ENCODE data around the gene TTL. TPM values are rescaled to one million over a fixed set of nuclear protein-coding genes. Genes with fewer than 3 reads are reported as not detected.
"Not testable (repeated sequence)": the region's sequence is repeated elsewhere in the genome, so short reads cannot be mapped to it uniquely, and the experiment has no call there.

Gene TTL
- 10 to 100 TPM; 21.0 to 37.0 TPM for total RNA-seq

DNA sequence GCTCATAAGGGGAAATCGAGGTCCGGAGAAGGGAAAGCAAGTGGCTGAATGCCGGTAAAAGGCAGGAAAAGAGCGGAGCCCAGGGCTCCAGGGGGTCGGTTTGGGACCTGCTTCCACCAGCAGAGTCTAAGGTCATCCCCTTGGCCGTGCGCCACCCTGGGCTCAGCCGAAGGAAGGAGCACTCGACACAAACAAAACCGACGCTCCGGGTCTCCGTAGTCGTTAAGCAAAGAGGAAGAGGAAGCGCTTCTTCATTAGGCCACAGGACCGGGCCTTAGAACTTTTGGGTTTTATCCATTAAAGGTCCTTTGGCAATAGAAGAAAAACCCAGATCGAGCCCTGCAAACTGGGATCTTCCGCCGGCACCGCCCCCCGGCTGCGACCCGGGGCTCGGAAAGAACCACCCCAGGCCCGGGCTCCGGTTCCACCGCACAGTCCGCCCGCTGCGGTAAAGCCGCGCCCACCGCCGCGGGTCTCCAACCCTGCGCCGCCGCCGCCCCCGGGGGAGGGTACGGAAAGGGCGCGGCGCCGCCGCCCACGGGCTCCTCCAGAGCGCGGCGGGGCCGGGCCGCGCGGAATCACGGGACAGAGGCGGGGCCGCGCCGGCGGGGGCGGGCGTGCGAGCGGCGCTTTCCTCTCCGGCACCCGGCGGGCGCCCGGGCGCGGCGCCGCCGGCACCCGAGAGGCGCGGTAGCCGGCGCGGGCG is at the start of gene TTL:
TTL (plus strand) TSS at position 629 of the 706 bp plus-strand sequence. CDS start 189 bp downstream, outside the sequence.
- Mint-ChIP-seq H3K9me3 (no peaks in the 10 kb centered on the region), H3K36me3 (no peaks in the 10 kb centered on the region), H3K27me3 (no peaks in the 10 kb centered on the region), H3K27ac (peak within 1 kb of the TSS; percentile 75 to 89), H3K4me3 (peak within 1 kb of the TSS; percentile 94), H3K4me1 (ENCODE audit: low read depth in 2 of 2) (peaks cover 27 to 35% of the 10 kb centered on the region in 2 donors)
- peak; percentile 94 for ATAC-seq
- peak; percentile 85 for DNase-seq (ENCODE audit: low spot score)

- H3K4me3 Mint-ChIP-seq, result peak overlapping the region; percentile 82
- DNase-seq (ENCODE audit: low spot score); ATAC-seq; H3K36me3 Mint-ChIP-seq; H3K9me3 Mint-ChIP-seq; H3K27me3 Mint-ChIP-seq: not testable (repeated sequence)
- peaks cover 3 to 18% of the 10 kb centered on the region in 2 donors for H3K4me1 Mint-ChIP-seq (ENCODE audit: low read depth in 2 of 2)
- peak overlapping the region in 1 of 2 donors; percentile 50 for H3K27ac Mint-ChIP-seq
Observed at GRCh38 chr2:112432390-112432734, 49.6 kb upstream of the TTL start.

DNA sequence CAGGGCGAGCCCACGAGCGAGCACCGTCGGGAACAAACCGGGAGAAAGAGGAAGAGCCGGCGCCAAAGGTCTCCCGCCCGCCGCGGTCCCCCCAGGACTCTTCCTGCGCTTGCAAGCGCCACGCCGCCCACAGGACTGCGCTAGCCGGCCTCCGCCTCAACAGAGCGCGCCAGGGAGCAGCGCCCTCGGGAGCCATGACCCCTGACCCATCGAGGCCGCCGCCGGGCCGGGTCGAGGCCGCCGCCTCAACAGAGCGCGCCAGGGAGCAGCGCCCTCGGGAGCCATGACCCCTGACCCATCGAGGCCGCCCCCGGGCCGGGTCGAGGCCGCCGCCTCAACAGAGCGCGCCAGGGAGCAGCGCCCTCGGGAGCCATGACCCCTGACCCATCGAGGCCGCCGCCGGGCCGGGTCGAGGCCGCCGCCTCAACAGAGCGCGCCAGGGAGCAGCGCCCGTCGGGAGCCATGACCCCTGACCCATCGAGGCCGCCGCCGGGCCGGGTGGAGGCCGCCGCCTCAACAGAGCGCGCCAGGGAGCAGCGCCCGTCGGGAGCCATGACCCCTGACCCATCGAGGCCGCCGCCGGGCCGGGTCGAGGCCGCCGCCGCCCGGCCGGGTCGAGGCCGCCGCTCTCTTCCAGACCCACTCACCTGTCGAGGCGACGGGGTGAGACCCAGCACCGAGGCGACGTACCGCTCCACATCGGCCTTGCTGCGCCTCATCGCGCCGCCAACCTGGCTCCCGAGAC is 49.0 kb upstream of the TTL start:
- not testable (repeated sequence) for DNase-seq (ENCODE audit: low spot score); H3K27me3 Mint-ChIP-seq; H3K9me3 Mint-ChIP-seq; H3K36me3 Mint-ChIP-seq
- Mint-ChIP-seq H3K4me1 (ENCODE audit: low read depth in 2 of 2) (peaks cover 3 to 18% of the 10 kb centered on the region in 2 donors), H3K4me3 (peak overlapping the region; percentile 82), H3K27ac (peak overlapping the region; percentile 50)
- peak; percentile 58 to 69 for ATAC-seq

- Mint-ChIP-seq H3K4me1 (ENCODE audit: low read depth in 2 of 2) (peaks cover 3 to 18% of the 10 kb centered on the region in 2 donors), H3K27ac (peak within 1 kb of the TSS; percentile 50), H3K4me3 (peak within 1 kb of the TSS; percentile 82)
- H3K9me3 Mint-ChIP-seq, H3K27me3 Mint-ChIP-seq, H3K36me3 Mint-ChIP-seq: not testable (repeated sequence)
- ATAC-seq, result peak; percentile 100
- peak; percentile 85 for DNase-seq (ENCODE audit: low spot score)
Observed at GRCh38 chr2:112433480-112433879, 48.5 kb upstream of the TTL start, which contains the start of gene RGPD8. TSS of gene RGPD8 (minus strand) at chr2:112433645. CDS start at chr2:112433453, 192 bp downstream.

DNA sequence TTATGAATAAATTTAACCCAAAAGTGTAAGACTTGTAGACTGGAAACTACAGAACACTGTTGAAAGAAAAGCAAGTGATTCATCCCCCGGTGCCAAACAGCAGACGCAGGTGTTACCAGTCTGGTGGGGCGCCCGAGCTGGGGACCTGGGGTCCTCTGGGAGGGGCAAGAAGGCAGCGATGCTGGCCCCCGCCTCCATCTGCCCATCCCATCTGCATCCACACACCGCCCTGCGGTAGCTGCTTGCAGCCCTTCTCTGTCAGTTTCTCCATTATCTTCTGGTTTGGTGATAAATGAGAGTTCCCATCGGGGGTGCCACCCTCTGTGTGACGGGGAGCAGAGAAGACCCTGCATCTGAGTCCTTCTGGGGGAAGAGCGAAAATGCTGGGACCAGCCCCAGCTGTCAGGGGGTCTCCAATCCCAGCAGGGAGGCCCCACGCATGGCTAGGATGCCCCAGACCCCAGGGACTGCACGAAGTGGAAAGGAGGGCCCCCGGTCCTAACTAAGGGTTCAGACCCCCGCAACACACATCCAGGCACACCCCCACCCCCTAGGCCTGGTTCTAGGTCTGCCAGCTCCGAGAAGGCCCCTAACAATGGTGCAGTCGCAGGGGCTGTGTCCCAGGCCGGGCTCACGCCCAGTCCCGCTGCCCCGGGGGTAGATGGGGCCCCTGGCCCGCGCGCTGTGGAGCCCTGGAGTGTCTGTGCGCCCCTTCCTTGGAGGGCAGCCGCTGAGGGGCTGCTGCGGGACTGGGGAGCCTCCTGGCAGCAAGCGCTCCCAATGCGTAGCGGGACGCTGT is 47.8 kb upstream of the TTL start:
- DNase-seq (ENCODE audit: low spot score) (no peak), ATAC-seq (no peak)
- Mint-ChIP-seq H3K36me3 (no peaks in the 10 kb centered on the region), H3K27ac (peak overlapping the region; percentile 19 to 50), H3K4me1 (ENCODE audit: low read depth in 2 of 2) (peaks cover 3 to 18% of the 10 kb centered on the region in 2 donors), H3K4me3 (peak overlapping the region; percentile 70), H3K9me3 (no peaks in the 10 kb centered on the region), H3K27me3 (peaks cover 6 to 7% of the 10 kb centered on the region in 2 donors)

GRCh38 chr2:112434890-112435715 is 46.9 kb upstream of the TTL start:
- peaks cover 3 to 13% of the 10 kb centered on the region in 2 donors for H3K4me1 Mint-ChIP-seq (ENCODE audit: low read depth in 2 of 2)
- not testable (repeated sequence) for H3K36me3 Mint-ChIP-seq; DNase-seq (ENCODE audit: low spot score); H3K9me3 Mint-ChIP-seq; H3K27me3 Mint-ChIP-seq; H3K27ac Mint-ChIP-seq; ATAC-seq; H3K4me3 Mint-ChIP-seq

GRCh38 chr2:112435716-112436431 is 46.1 kb upstream of the TTL start:
- not testable (repeated sequence) for DNase-seq (ENCODE audit: low spot score); H3K36me3 Mint-ChIP-seq; ATAC-seq; H3K9me3 Mint-ChIP-seq; H3K27ac Mint-ChIP-seq; H3K4me3 Mint-ChIP-seq
- peaks cover 3 to 12% of the 10 kb centered on the region in 2 donors for H3K4me1 Mint-ChIP-seq (ENCODE audit: low read depth in 2 of 2)
- H3K27me3 Mint-ChIP-seq, result peaks cover 7 to 11% of the 10 kb centered on the region in 2 donors

GRCh38 chr2:112436993-112437392 is 45.0 kb upstream of the TTL start:
- DNase-seq (ENCODE audit: low spot score); H3K4me1 Mint-ChIP-seq (ENCODE audit: low read depth in 2 of 2); H3K4me3 Mint-ChIP-seq; ATAC-seq; H3K27ac Mint-ChIP-seq; H3K36me3 Mint-ChIP-seq; H3K9me3 Mint-ChIP-seq: not testable (repeated sequence)
- H3K27me3 Mint-ChIP-seq, result peaks cover 7 to 11% of the 10 kb centered on the region in 2 donors

GRCh38 chr2:112437405-112437831 is 44.5 kb upstream of the TTL start:
- not testable (repeated sequence) for H3K4me1 Mint-ChIP-seq (ENCODE audit: low read depth in 2 of 2); H3K4me3 Mint-ChIP-seq; DNase-seq (ENCODE audit: low spot score); ATAC-seq; H3K36me3 Mint-ChIP-seq; H3K9me3 Mint-ChIP-seq; H3K27ac Mint-ChIP-seq
- peaks cover 7 to 11% of the 10 kb centered on the region in 2 donors for H3K27me3 Mint-ChIP-seq

DNA sequence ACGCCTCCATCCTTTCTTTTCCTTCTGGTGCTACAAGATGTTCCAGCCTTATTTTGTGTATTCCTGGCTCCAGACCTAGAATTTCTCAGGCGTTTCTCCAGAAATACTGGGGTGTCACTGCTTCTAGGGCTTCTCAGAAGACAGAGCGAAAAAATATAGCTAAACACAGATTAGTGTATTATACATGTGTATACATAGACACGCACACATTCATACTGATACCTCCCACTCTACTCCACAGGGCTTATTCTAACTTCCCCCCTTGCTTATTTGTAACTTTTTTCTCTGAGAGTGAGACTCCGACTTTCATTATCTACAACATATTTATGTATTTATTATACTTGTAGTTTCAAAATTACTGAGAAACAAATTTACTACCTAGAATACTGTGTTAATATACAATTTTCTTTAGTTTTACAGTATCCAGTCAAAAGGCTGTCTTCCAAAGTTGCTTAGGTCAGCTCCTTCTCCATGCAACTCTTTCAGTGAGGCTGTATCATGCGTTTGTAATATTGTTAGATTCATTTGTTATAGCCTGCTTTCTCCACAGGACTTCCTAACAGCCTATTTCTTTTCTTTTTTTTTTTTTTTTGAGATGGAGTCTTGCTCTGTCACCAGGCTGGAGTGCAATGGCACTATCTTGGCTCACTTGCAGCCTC is 43.2 kb upstream of the TTL start:
- DNase-seq (ENCODE audit: low spot score); H3K36me3 Mint-ChIP-seq; H3K9me3 Mint-ChIP-seq; H3K27ac Mint-ChIP-seq; H3K4me3 Mint-ChIP-seq; H3K4me1 Mint-ChIP-seq (ENCODE audit: low read depth in 2 of 2); ATAC-seq: not testable (repeated sequence)
- peaks cover 13 to 15% of the 10 kb centered on the region in 2 donors for H3K27me3 Mint-ChIP-seq

DNA sequence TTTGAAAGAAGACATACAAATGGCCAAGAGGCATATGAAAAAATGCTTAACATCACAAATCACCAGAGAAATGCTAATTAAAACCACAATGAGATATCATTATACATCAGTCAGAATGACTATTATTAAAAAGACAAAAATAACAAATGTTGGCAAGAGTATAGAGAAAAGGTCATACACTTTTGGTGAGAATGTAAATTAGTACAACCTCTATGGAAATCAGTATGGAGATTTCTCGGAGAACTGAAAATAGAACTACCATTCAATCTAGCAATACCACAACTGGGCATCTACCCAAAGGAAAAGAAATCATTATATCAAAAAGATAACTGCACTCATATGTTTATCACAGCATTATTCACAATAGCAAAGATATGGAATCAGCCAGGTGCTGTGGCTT is 37.7 kb upstream of the TTL start:
- not testable (repeated sequence) for H3K27ac Mint-ChIP-seq; H3K4me3 Mint-ChIP-seq; H3K4me1 Mint-ChIP-seq (ENCODE audit: low read depth in 2 of 2); ATAC-seq; H3K9me3 Mint-ChIP-seq; DNase-seq (ENCODE audit: low spot score); H3K36me3 Mint-ChIP-seq
- peaks cover 19% of the 10 kb centered on the region in 2 donors for H3K27me3 Mint-ChIP-seq

GRCh38 chr2:112449854-112450253 is 32.1 kb upstream of the TTL start:
- H3K27me3 Mint-ChIP-seq, result peaks cover 5 to 6% of the 10 kb centered on the region in 2 donors
- no peaks in the 10 kb centered on the region for H3K36me3 Mint-ChIP-seq
- no peaks in the 10 kb centered on the region for H3K4me1 Mint-ChIP-seq (ENCODE audit: low read depth in 2 of 2)
- H3K27ac Mint-ChIP-seq, result no peak overlapping the region
- ATAC-seq (no peak), DNase-seq (ENCODE audit: low spot score) (no peak)
- H3K4me3 Mint-ChIP-seq, result no peak overlapping the region
- no peaks in the 10 kb centered on the region for H3K9me3 Mint-ChIP-seq

Data from natural killer cell treated with Interleukin-12 subunit alpha and Interleukin-12 subunit beta and Interleukin-15 and Interleukin-18, amount 100 ng/mL, for 72 hours (primary cell).